ENCODE results near the gene HMGN4.

DNA sequence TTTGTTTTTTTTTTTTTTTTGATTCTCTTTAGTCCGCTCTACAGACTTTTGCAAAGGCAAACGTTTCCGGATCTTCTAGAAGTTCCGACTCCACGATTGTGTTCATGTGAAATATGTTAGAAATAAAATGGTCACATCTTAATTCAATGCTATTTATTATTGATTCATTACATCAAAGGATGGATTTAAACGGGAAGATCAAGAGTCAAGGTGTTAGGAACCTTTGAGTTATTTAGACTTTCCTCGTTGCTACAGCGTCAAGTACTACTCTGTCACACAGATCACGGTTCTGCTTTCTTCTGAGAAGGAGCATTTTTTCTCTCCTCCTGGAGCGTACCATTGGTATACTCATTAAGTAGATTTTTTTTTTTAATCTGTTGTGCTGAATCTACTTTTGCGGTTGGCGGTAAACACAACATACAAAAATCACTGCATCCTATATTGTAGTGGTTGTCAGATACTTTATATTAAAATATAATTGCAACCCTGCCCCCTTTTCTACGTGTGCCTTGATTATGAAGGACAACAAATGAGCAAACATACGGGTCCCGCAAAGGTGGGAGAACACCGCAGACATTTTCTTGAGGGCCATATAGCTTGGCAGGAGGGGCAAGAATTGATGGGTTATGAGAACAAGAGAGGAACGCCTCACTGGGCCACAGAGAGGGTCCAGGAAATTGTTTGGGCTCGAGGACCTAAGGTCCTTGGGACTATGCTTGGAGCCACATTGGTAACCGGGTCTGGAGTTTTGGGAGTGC, 17.5 kb downstream of the HMGN4 start:
- TF ChIP-seq, protein P1, sequence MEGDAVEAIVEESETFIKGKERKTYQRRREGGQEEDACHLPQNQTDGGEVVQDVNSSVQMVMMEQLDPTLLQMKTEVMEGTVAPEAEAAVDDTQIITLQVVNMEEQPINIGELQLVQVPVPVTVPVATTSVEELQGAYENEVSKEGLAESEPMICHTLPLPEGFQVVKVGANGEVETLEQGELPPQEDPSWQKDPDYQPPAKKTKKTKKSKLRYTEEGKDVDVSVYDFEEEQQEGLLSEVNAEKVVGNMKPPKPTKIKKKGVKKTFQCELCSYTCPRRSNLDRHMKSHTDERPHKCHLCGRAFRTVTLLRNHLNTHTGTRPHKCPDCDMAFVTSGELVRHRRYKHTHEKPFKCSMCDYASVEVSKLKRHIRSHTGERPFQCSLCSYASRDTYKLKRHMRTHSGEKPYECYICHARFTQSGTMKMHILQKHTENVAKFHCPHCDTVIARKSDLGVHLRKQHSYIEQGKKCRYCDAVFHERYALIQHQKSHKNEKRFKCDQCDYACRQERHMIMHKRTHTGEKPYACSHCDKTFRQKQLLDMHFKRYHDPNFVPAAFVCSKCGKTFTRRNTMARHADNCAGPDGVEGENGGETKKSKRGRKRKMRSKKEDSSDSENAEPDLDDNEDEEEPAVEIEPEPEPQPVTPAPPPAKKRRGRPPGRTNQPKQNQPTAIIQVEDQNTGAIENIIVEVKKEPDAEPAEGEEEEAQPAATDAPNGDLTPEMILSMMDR (IDR thresholded peaks at IDR 0.05) = no peak
- TF ChIP-seq POLR2A (IDR thresholded peaks at IDR 0.05) (no peak), EP300 (IDR thresholded peaks at IDR 0.05) (no peak), POLR2AphosphoS5 (IDR thresholded peaks at IDR 0.05) (no peak)
